GM18907 (cell line): ENCODE data around the gene C11orf87.

ENCODE experiments used
- ATAC-seq: cut with Tn5 transposase; IDR thresholded peaks from one replicate; pipeline ENCODE4 v1.9.1; 2021; ENCODE audit warnings: mild to moderate bottlenecking, moderate library complexity; ENCODE audit not compliant: unreplicated experiment

The C11orf87 gene

GRCh38 chr11:109421981-109422869 lies at the start of gene C11orf87:
TSS of gene C11orf87 (plus strand) at chr11:109422190. CDS start at chr11:109423634, 1,444 bp downstream.
- ATAC-seq: no peak

- ATAC-seq: no peak
Observed at GRCh38 chr11:109374032-109374431, 48.0 kb upstream of the C11orf87 start.

- no peak for ATAC-seq
Observed at GRCh38 chr11:109374441-109374840, 47.5 kb upstream of the C11orf87 start.

GRCh38 chr11:109377039-109377742 lies 44.8 kb upstream of the C11orf87 start:
- no peak for ATAC-seq

GRCh38 chr11:109378034-109378433 lies 44.0 kb upstream of the C11orf87 start:
- no peak for ATAC-seq

GRCh38 chr11:109383306-109383705 lies 38.7 kb upstream of the C11orf87 start:
- ATAC-seq: no peak

DNA sequence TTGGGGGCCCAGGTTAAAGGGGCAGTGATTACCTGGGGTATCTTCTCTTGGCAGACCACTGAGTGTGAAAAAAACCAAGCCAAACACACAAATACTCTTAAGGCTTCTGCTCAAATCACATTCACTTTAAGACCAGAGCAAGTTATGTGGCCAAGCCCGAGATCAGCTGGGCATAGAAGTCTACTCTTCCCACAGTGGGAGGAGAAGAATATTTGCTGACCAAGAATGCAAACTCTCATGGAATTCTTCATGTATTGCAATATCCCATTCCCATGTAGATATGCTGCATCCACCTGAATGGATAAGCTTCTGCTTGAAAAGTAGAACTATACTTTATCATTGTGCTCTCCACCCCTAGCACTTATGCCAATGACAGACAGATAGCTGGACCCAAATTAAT lies 37.1 kb upstream of the C11orf87 start:
- ATAC-seq: no peak

GRCh38 chr11:109388982-109389381 lies 33.0 kb upstream of the C11orf87 start:
- ATAC-seq: no peak

- ATAC-seq: no peak
Observed at GRCh38 chr11:109390752-109391151, 31.2 kb upstream of the C11orf87 start.

- ATAC-seq: no peak
Observed at GRCh38 chr11:109401545-109401944, 20.4 kb upstream of the C11orf87 start.

- ATAC-seq: no peak
Observed at GRCh38 chr11:109405671-109406070, 16.3 kb upstream of the C11orf87 start.

GRCh38 chr11:109416601-109417000 lies 5.4 kb upstream of the C11orf87 start:
- no peak for ATAC-seq

- no peak for ATAC-seq
Observed at GRCh38 chr11:109422870-109423465, 978 bp downstream of the C11orf87 start.

DNA sequence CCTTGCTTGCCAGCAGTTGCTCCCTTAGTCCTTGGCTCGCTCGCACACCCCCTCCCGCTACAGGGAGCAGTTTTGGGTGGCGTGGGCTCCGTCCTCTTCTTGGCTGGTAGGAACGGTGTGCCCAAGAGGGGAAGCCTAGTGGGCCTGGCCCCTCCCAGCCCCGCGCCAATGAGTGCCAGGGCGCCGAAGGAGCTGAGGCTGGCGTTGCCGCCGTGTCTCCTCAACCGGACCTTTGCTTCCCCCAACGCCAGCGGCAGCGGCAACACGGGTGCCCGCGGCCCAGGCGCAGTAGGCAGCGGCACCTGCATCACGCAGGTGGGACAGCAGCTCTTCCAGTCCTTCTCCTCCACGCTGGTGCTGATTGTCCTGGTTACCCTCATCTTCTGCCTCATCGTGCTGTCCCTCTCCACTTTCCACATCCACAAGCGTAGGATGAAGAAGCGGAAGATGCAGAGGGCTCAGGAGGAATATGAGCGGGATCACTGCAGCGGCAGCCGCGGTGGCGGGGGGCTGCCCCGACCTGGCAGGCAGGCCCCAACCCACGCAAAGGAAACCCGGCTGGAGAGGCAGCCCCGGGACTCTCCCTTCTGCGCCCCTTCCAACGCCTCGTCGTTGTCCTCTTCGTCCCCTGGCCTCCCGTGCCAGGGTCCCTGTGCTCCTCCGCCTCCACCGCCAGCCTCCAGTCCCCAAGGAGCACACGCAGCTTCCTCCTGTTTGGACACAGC lies 1.6 kb downstream of the C11orf87 start:
- no peak for ATAC-seq

- no peak for ATAC-seq
Observed at GRCh38 chr11:109424901-109425300, 2.9 kb downstream of the C11orf87 start.

DNA sequence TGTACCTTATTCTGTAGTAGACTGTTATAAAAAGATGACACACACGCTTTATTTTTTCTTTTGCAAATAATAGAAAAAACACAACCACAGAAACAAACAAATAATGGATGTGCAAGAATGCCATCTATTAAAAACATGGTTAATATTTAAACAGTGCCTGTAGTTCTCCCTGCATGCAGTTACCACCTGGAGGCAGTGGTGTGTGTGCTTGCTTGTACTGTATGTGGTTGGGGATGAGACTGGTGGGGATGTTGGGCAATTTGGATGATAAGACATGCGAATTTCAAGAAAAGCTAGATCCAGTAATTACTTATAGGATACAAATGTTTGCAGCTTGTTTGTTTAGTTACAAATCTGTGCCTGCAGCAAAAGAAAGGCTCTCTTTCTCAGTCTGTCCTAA lies 3.6 kb downstream of the C11orf87 start:
- no peak for ATAC-seq

DNA sequence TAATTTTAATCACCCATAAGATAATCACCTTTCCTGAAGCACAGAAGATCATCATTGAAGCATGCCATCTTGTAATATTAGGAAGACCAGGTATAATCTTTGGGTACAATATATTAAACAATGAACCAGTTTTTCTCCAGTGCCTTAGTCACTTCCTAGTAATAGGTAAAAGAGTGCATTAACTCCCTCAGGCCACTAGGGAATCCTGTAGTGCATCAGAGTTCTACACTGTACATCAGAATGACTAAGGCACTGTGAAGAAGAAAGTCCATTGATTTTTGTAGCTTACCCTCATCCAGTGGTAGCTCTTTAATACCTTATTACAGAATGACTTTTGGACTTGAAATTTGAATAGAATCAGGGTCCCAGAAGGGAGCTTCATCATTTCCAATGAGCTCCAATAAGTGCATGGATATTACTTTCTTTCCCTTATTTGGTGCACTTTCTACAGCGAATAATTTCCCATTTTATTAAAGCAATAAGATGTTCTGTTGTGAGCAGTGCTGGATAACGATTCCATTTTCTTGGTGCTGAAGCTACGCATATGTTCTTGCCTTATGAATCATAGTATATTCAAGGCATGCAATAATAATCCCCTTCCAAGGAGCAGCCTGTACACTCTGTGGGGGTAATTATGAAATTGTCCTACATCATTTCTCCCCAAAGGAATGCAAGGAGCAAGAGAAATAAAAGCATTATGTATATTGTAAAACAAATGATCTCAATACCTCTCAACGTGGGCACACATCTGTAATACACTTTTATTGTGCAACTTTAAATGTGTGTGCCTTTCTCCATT lies 4.7 kb downstream of the C11orf87 start:
- ATAC-seq: no peak

DNA sequence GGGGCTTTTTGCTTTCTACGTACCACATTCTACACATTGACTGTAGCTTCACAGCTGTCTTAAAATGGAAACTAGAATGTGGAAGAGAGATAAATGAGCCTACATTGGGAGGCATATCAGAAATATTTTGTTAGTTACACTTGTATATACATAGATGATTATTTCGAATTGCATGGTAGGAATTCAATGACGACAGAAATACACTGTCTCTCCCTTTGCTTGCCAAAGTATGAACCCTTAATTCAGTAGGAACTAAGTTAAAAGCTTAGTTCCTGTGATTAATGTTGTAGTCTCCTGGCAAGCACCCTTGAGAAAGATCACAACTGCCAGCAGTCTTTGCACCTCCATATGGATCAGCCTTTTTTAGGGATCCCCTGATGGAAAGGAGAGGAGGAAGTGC lies 10.1 kb downstream of the C11orf87 start:
- ATAC-seq: no peak

DNA sequence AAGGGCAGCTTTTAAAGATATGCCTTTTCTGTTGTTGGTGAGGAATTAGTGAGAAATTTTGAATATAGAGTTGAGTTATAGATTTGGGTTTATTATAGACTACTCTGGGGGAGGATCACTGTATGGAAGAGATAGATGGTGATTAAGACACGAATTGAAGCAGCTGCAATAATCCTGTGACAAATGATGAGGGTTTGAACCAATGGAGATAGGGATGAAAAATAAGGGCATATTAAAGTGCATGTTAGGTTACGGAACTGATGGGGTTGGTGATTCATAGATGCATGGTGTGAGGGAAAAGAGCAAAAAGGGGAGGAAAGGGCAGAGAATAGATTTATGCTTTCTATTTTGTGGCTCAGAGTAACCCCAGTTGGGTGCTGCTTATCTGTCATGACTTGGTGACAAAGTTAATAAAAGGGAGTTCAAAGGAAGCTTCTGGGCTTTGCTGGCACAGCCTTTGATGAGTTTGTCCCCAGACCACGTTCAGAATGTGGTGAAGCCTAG lies 11.8 kb downstream of the C11orf87 start:
- no peak for ATAC-seq

DNA sequence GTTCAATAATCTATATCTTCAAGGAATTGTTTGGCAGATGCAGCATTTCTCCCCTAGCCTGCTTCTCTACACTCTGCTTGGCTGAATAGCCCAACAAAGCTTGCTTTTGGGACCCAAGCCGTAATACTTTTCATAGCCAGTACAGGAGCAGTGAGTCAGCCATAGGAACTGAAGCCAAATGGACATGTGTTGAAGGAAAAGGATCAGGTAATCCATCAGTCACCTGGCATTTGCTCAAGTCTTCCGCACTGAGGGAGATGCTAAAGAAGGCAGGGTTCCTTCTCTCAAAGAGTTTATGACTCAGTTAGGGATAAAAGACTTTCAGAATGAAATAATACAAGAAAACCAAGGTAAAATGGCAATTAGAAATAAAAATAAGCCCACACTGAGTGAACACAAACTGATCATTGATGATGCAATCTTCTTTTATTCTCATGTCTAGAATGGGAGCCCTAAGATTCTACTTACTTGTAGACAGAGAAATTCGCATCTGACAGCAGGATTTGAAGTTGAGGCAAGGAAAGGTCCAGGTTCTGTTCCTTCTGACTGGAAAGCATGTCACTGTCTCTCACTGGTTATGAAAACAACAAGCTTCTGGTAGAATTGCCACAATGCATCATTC lies 13.2 kb downstream of the C11orf87 start:
- no peak for ATAC-seq
